Kidney glomerular epithelial cell (primary cell): ENCODE measurements around the gene LGR4.
"Not testable (repeated sequence)": the region's sequence is repeated elsewhere in the genome, so short reads cannot be mapped to it uniquely, and the experiment has no call there.

Source experiments
- DNase-seq: peaks from one replicate; lab custom pipeline; 2025; lab: John Stamatoyannopoulos, UW

The LGR4 gene

GRCh38 chr11:27458182-27458581 is 14.4 kb downstream of the LGR4 start:
- no peak for DNase-seq

- DNase-seq = no peak
These were observed 15.7 kb downstream of the LGR4 start for GRCh38 chr11:27456795-27457329.

GRCh38 chr11:27456140-27456794 is 16.3 kb downstream of the LGR4 start:
- peak; percentile 91 for DNase-seq

GRCh38 chr11:27455667-27456066 is 16.9 kb downstream of the LGR4 start:
- no peak for DNase-seq

GRCh38 chr11:27453701-27454100 is 18.9 kb downstream of the LGR4 start:
- no peak for DNase-seq

GRCh38 chr11:27452147-27452546 is 20.4 kb downstream of the LGR4 start:
- no peak for DNase-seq

- DNase-seq = peak; percentile 25
These were observed 21.2 kb downstream of the LGR4 start for GRCh38 chr11:27451244-27451965.

- DNase-seq = not testable (repeated sequence)
These were observed 24.4 kb downstream of the LGR4 start for GRCh38 chr11:27448184-27448540.

GRCh38 chr11:27447288-27448183 is 25.1 kb downstream of the LGR4 start:
- DNase-seq = no peak

- no peak for DNase-seq
These were observed 27.0 kb downstream of the LGR4 start for GRCh38 chr11:27445625-27446024.

GRCh38 chr11:27444801-27445215 is 27.8 kb downstream of the LGR4 start:
- no peak for DNase-seq

- no peak for DNase-seq
These were observed 28.7 kb downstream of the LGR4 start for GRCh38 chr11:27443746-27444507.

GRCh38 chr11:27443227-27443626 is 29.4 kb downstream of the LGR4 start:
- no peak for DNase-seq

GRCh38 chr11:27440090-27440489 is 32.5 kb downstream of the LGR4 start:
- no peak for DNase-seq

GRCh38 chr11:27438595-27438981 is 34.0 kb downstream of the LGR4 start:
- DNase-seq = no peak

GRCh38 chr11:27437829-27438594 is 34.6 kb downstream of the LGR4 start:
- peak; percentile 20 for DNase-seq

- no peak for DNase-seq
These were observed 35.7 kb downstream of the LGR4 start for GRCh38 chr11:27436916-27437315.

- DNase-seq = no peak
These were observed 38.8 kb downstream of the LGR4 start for GRCh38 chr11:27433742-27434141.

GRCh38 chr11:27431808-27432207 is 40.8 kb downstream of the LGR4 start:
- DNase-seq = no peak

GRCh38 chr11:27429761-27430393 is 42.7 kb downstream of the LGR4 start:
- DNase-seq = no peak
